Sciatic nerve (tissue), 2 donors: ENCODE results near the gene BHMT2. TPM values are rescaled to one million over a fixed set of nuclear protein-coding genes. Genes with fewer than 3 reads are reported as not detected.
A peak's percentile ranks its signal among the peaks of the same experiment; 100 is the strongest.

ENCODE experiments used
- ATAC-seq: fragments of 200-7000 bp; cut with Tn5 transposase; one replicate; pipeline ENCODE4 v1.9.1; 2020; ENCODE audit warnings: mild to moderate bottlenecking, moderate library complexity
- DNase-seq: peaks from one replicate; pipeline ENCODE4 v3.0.0-alpha.2; 2020; ENCODE audit warnings: low spot score
- intact Hi-C: fragments of 100-400 bp; cut with DNase I; formaldehyde crosslinking; loops from one replicate; pipeline ENCODE4 v1.14.2; 2022
- total RNA-seq: library from RNA; stranded (reverse); fragmentation: NEBNext Ultra II Directional; extraction: Animal tissue kit (Norgen Biotek cat#: 25700); gene quantifications from one replicate; pipeline ENCODE4 v1.2.1, GENCODE V29; 2021
- donor health status: DM: no; HTN: no; CAD: no.
- donor health status: DM: no; HTN: no; CAD: no.

BHMT2 gene
- total RNA-seq: 33.2 TPM

GRCh38 chr5:79069488-79070349 is at the start of gene BHMT2, which contains the start of gene DMGDH:
TSS of gene BHMT2 (plus strand) at chr5:79069767. CDS start at chr5:79069783, 16 bp downstream.
TSS of gene DMGDH (minus strand) at chr5:79069674. CDS start at chr5:79069620, 54 bp downstream.
- DNase-seq: peak; percentile 68
- peak; percentile 90 for ATAC-seq
- intact Hi-C loops: no loop called here

- intact Hi-C loops: loop anchor here (1.0 to 10.0 kb wide), 2 partner anchors 45 to 114 kb away; no protein-coding TSS in a partner anchor
- DNase-seq (peak; percentile 77), ATAC-seq (peak; percentile 86)
These were observed 48.6 kb upstream of the BHMT2 start for GRCh38 chr5:79020861-79021561.

- intact Hi-C loops: loop anchor here (1.0 to 10.0 kb wide), 2 partner anchors 45 to 113 kb away; no protein-coding TSS in a partner anchor
These were observed 47.8 kb upstream of the BHMT2 start for GRCh38 chr5:79021753-79022152.

GRCh38 chr5:79022771-79023170 is 46.8 kb upstream of the BHMT2 start:
- intact Hi-C loops: loop anchor here (10.0 kb wide), 1 partner anchor 112 kb away; no protein-coding TSS in a partner anchor
- DNase-seq (no peak), ATAC-seq (no peak)

More at GRCh38 chr5:79021753-79022152, 47.8 kb upstream of the BHMT2 start:
- DNase-seq (no peak), ATAC-seq (no peak)

GRCh38 chr5:79023348-79023747 is 46.2 kb upstream of the BHMT2 start:
- intact Hi-C loops: loop anchor here (10.0 kb wide), 1 partner anchor 111 kb away; no protein-coding TSS in a partner anchor
- DNase-seq (no peak), ATAC-seq (no peak)

- intact Hi-C loops: loop anchor here (10.0 kb wide), 1 partner anchor 111 kb away; no protein-coding TSS in a partner anchor
- ATAC-seq: no peak
These were observed 45.6 kb upstream of the BHMT2 start for GRCh38 chr5:79023947-79024346.

GRCh38 chr5:79025054-79025472 is 44.5 kb upstream of the BHMT2 start:
- ATAC-seq (peak; percentile 78), DNase-seq (peak; percentile 84)
- intact Hi-C loops: loop anchor here (10.0 kb wide), 1 partner anchor 110 kb away; no protein-coding TSS in a partner anchor

More at GRCh38 chr5:79023947-79024346, 45.6 kb upstream of the BHMT2 start:
- DNase-seq: no peak

GRCh38 chr5:79030663-79031484 is 38.7 kb upstream of the BHMT2 start:
- ATAC-seq (no peak), DNase-seq (no peak)
- intact Hi-C loops: no loop called here

GRCh38 chr5:79031485-79031867 is 38.1 kb upstream of the BHMT2 start:
- ATAC-seq (no peak), DNase-seq (no peak)
- intact Hi-C loops: no loop called here

- ATAC-seq (no peak), DNase-seq (no peak)
- intact Hi-C loops: no loop called here
These were observed 37.4 kb upstream of the BHMT2 start for GRCh38 chr5:79032031-79032695.

GRCh38 chr5:79032782-79033181 is 36.8 kb upstream of the BHMT2 start:
- intact Hi-C loops: no loop called here
- ATAC-seq (no peak), DNase-seq (no peak)

GRCh38 chr5:79035237-79035636 is 34.3 kb upstream of the BHMT2 start:
- no peak for DNase-seq
- ATAC-seq: no peak
- intact Hi-C loops: no loop called here

GRCh38 chr5:79036769-79037168 is 32.8 kb upstream of the BHMT2 start:
- DNase-seq (no peak), ATAC-seq (no peak)
- intact Hi-C loops: no loop called here

- DNase-seq (no peak), ATAC-seq (no peak)
- intact Hi-C loops: no loop called here
These were observed 27.4 kb upstream of the BHMT2 start for GRCh38 chr5:79042188-79042587.

- ATAC-seq (no peak), DNase-seq (no peak)
- intact Hi-C loops: no loop called here
These were observed 22.4 kb upstream of the BHMT2 start for GRCh38 chr5:79047199-79047598.

- ATAC-seq (peak; percentile 72), DNase-seq (no peak)
- intact Hi-C loops: no loop called here
These were observed 21.1 kb upstream of the BHMT2 start for GRCh38 chr5:79048437-79048836.

GRCh38 chr5:79050498-79050897 is 19.1 kb upstream of the BHMT2 start:
- ATAC-seq (peak; percentile 93), DNase-seq (no peak)
- intact Hi-C loops: no loop called here

GRCh38 chr5:79053321-79053720 is 16.2 kb upstream of the BHMT2 start:
- intact Hi-C loops: no loop called here
- ATAC-seq: no peak
- no peak for DNase-seq
